Activated T-helper 17 cell treated with anti-CD3 and anti-CD28 coated beads, Interleukin-2, amount 50 U/mL, for 72 hours (primary cell): ENCODE data around the gene COL13A1. TPM values are rescaled to one million over a fixed set of nuclear protein-coding genes. Genes with fewer than 3 reads are reported as not detected.

ENCODE experiments used
- ATAC-seq: fragments of 150-1000 bp; cut with Tn5 transposase; replicated peaks from 2 replicates; pipeline ENCODE4 v1.10.0; 2021; ENCODE audit warnings: mild to moderate bottlenecking, moderate library complexity
- H3K27ac Mint-ChIP-seq: one replicate; pipeline ENCODE4 v1.8.0; 2022; ENCODE audit warnings: mixed read lengths
- H3K27me3 Mint-ChIP-seq: one replicate; pipeline ENCODE4 v1.8.0; 2022; ENCODE audit warnings: mixed read lengths
- H3K36me3 Mint-ChIP-seq: one replicate; pipeline ENCODE4 v1.8.0; 2022; ENCODE audit warnings: low read depth, mild to moderate bottlenecking, mixed read lengths
- H3K4me1 Mint-ChIP-seq: one replicate; pipeline ENCODE4 v1.8.0; 2022; ENCODE audit warnings: mixed read lengths
- H3K4me3 Mint-ChIP-seq: one replicate; pipeline ENCODE4 v1.8.0; 2022; ENCODE audit warnings: mild to moderate bottlenecking, mixed read lengths
- H3K9me3 Mint-ChIP-seq: one replicate; pipeline ENCODE4 v1.8.0; 2022; ENCODE audit warnings: mixed read lengths
- total RNA-seq, 2 donors: library from RNA; stranded (reverse); gene quantifications; one replicate each; pipeline ENCODE4 v1.2.3, GENCODE V29; 2022

The COL13A1 gene
- total RNA-seq, 2 donors from 2014 or later: not detected

DNA sequence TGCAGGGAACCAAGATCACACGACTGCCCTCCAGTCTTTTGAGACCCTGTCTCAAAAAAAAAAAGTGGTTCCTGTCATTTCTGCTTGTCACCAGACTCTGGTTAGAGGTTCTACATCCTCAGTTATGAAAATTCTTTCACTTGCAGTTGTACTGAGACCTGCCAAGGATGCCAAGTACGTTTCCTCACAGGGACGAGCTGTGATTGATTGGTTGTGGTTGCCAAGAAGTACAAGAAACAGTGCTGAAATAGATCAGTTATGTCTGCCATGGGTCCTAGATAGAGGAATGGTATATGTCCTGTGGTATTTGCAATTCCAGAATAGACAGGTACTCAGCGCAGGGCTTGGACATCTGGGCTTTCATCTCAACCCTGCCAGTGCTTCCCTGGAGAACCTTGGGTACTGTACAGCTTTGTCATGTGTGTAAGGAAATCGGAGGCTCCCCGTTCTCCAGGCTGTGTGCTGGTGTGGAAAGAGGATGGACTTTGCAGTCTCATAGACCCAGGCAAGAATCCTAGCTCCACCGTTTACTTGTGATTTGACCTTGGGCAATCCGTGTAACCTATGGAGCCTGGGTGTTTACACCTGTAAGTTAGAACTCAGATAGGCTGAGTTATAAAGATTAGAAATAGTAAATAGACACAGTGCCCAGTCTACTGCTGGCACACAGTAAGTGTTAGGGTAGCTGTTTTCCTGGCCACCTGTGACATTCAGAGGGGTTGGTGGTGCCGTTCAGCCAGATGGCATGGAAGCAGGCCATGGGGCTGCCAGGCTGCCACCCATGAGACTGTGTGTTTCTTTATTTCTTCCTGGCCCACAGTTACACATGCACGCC is 53.0 kb downstream of the COL13A1 start:
- H3K9me3 Mint-ChIP-seq: no peaks in the 10 kb centered on the region
- no peak overlapping the region for H3K27ac Mint-ChIP-seq
- no peak overlapping the region for H3K4me3 Mint-ChIP-seq
- no peaks in the 10 kb centered on the region for H3K4me1 Mint-ChIP-seq
- no peak for ATAC-seq
- H3K36me3 Mint-ChIP-seq: no peaks in the 10 kb centered on the region
- peaks cover 11% of the 10 kb centered on the region for H3K27me3 Mint-ChIP-seq

DNA sequence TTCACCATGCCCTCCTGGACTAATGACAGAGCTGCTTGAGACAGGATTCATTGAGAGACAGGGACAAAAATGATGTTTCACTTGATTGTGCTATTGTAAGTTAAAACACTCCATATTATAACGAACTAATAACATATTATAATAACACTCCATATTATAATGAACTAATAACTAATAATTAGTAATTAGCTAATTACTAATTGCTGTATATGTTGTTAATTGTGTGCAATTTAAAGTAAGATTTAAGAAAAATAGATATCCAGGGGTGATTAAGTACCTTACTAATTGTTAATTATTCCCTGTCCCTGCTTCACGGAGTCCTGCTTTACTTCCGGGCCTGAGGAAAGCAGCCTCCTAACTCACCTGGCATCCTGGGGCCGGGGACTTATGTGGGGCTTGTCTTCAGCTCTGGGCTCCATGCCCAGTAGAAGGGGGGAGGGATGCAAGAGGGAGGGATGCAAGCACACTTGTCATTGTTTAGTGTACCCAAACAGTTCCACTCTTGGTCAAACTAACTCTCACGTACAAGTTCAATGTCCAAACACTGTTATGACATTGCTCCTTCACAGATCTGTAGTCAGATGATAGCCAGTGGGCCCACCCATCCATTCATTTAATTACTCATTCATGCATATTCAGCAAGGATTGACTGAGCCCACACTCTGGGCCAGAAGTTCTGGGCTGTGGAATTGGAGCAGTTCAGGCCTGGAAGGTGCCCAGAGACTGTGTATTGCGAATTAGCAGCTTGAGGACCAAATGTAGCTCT is 53.8 kb downstream of the COL13A1 start:
- H3K4me3 Mint-ChIP-seq: no peak overlapping the region
- ATAC-seq: no peak
- no peaks in the 10 kb centered on the region for H3K36me3 Mint-ChIP-seq
- peaks cover 11% of the 10 kb centered on the region for H3K27me3 Mint-ChIP-seq
- H3K27ac Mint-ChIP-seq: no peak overlapping the region
- H3K9me3 Mint-ChIP-seq: no peaks in the 10 kb centered on the region
- no peaks in the 10 kb centered on the region for H3K4me1 Mint-ChIP-seq

DNA sequence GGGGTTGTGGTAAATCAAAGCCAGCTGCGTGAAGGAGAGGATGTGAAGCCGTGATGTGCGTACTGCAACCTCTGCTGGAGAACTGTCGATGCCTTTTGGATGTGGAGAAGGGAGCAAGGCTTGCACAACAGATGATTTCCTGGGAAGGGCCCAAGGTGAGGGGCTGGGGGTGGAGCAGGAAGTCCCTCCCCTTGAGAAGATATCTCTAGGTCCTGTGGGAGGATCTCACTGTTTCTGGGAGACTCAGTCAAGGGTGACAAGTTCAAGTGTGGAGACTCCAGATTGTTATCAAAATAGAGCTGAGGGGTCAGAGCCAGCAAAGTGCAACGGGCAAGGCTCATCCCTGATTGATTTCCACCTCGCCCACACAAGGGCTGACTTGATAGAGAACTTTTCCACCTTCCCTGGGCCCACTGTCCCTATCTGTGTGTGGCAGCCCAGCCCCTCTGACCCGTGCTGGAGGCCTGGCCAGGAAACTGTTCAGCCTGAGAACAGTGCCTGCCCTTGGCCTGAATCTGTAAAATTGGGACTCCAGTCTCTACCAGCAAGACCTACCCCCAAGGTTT is 55.0 kb downstream of the COL13A1 start:
- no peak for ATAC-seq
- peaks cover 11% of the 10 kb centered on the region for H3K27me3 Mint-ChIP-seq
- H3K4me1 Mint-ChIP-seq: no peaks in the 10 kb centered on the region
- H3K4me3 Mint-ChIP-seq: no peak overlapping the region
- no peak overlapping the region for H3K27ac Mint-ChIP-seq
- H3K36me3 Mint-ChIP-seq: no peaks in the 10 kb centered on the region
- H3K9me3 Mint-ChIP-seq: no peaks in the 10 kb centered on the region

DNA sequence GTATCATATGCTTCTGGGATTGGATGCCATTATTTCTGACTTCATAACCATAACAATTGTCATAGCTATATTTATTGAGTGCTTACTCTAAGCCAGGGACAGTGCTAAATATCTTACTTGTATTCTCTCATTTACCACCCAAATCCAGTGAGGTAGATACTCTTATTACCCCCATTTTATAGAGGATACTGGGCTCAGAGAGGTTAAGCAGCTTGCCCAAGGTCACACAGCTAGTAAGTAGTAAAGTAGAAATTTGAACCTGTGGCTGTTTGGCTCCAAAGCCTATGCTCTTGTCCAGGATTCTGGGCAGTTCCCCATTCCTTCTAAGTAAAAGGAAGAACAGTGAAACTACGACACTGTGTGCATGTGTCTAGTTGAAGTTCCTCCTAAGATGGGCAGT is 56.5 kb downstream of the COL13A1 start:
- H3K27me3 Mint-ChIP-seq: peaks cover 10% of the 10 kb centered on the region
- H3K4me1 Mint-ChIP-seq: no peaks in the 10 kb centered on the region
- ATAC-seq: no peak
- no peak overlapping the region for H3K27ac Mint-ChIP-seq
- no peak overlapping the region for H3K4me3 Mint-ChIP-seq
- H3K36me3 Mint-ChIP-seq: no peaks in the 10 kb centered on the region
- no peaks in the 10 kb centered on the region for H3K9me3 Mint-ChIP-seq

DNA sequence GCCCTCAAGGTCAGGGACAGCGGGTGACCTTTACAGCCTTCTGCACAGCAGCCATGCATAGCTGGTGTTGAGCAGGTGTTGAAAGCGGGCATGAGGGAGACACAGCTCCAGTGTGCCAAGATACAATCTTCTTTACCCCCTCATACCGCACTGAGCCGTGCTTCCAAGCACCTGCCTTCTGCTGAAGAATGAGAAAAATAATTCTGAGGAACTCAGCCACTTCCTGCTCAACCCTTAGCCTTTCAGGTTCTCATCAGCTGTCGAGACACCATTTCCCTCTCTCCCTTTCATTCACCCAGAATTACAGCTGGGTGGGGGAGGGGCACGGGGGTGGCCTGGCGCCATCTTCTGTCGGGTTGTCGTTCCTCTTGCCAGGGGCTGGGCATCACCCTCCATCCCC is 58.6 kb downstream of the COL13A1 start:
- H3K4me1 Mint-ChIP-seq: no peaks in the 10 kb centered on the region
- peaks cover 8% of the 10 kb centered on the region for H3K27me3 Mint-ChIP-seq
- H3K27ac Mint-ChIP-seq: no peak overlapping the region
- no peak for ATAC-seq
- H3K9me3 Mint-ChIP-seq: no peaks in the 10 kb centered on the region
- H3K4me3 Mint-ChIP-seq: no peak overlapping the region
- H3K36me3 Mint-ChIP-seq: no peaks in the 10 kb centered on the region

DNA sequence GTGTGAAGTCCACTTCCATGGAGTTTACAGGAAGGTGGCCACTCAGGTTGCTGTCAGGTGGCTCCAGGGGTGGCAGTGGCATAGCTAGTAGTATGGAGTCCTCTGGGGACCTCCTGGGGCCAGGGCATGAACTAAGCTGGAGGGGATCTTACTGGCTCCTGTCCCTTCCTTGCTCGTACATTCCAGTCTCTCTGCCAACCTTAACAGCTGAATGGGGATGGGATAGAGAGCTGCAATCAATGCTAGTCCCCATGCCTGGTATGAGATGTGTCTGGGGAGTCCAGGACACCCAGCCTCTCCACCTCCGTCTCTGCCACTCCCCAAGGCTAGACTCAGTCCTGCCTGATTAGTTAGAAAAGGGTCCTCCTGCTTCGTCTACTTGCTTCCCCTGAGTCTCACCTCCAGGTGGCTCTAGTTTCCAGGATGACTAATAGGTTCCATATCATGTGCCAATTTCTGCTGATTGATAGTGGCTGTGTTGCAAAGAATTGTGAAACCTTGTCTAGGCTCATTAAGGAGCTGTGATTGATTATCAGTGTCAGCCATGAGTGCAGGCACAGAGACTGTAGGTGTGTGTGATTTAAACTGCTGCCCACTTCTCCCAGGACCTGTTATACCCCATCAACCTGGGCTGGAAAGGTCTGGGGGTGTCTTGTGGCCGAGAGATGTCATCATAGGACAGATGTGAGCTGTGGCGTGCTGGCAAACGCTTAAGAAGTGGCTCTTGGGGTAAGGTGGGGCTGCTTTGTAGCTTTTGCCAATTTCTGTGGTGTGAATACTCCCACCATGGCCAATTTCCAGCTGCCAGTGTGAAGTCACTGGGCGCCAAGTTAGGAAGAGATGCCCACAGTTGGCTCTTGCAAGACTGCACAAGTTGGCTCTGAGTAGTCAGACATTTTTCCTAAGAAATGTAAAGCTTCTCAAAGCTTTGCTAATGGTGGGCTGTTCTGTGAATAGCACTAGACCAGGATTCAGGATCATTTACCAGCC is 59.8 kb downstream of the COL13A1 start:
- Mint-ChIP-seq H3K36me3 (no peaks in the 10 kb centered on the region), H3K4me3 (no peak overlapping the region), H3K27me3 (peaks cover 5% of the 10 kb centered on the region), H3K9me3 (no peaks in the 10 kb centered on the region), H3K4me1 (no peaks in the 10 kb centered on the region), H3K27ac (no peak overlapping the region)
- no peak for ATAC-seq

DNA sequence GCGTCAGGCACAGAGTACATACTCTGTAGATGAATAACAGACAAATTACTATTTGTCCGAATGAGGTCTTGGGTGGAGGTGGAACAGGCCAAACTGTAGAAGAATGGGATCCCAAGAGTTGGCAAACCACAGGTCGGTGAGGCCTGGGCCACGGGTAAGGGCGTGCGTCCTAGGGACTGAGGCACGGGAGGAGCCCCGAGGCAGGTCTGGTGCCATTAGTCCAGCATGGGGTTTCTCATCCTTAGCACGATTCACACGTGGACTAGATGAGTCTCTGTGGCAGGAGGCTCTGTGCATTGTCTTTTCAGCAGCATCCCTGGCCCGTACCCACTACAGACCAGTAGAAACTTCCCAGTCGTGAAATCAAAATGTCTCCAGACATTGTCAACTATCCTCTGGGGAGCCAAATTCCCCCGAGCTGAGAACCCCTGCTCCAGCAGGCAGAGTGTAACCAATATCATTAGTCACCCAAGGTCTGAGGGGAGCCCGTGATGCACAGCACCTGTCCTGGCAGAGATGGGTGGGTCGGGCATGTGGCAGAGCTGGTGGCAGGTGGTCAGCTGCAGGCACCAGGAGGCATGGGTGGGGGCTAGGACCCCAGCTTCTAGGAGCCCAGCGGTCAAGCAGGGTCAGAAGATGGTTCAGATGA is 61.3 kb downstream of the COL13A1 start:
- Mint-ChIP-seq H3K27me3 (peaks cover 5% of the 10 kb centered on the region), H3K36me3 (no peaks in the 10 kb centered on the region), H3K9me3 (no peaks in the 10 kb centered on the region), H3K27ac (no peak overlapping the region), H3K4me1 (no peaks in the 10 kb centered on the region), H3K4me3 (no peak overlapping the region)
- ATAC-seq: no peak

DNA sequence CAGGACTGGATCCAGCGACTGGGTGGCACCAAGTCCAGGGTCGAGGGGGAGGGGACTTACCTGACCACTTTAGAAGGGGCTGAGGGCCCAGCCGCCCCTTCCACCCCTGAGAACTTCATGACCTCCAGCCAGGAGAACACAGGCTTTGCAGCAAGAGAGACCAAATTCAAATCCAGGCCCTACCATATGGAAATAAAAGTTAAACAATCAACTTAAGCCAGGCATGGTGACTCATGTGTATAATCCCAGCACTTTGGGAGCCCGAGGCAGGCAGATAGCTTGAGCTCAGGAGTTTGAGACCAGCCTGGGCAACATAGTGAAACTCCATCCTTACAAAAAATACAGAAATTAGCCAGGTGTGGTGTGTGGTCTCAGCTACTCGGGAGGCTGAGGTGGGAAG is 61.9 kb downstream of the COL13A1 start:
- no peak overlapping the region for H3K4me3 Mint-ChIP-seq
- no peaks in the 10 kb centered on the region for H3K4me1 Mint-ChIP-seq
- no peaks in the 10 kb centered on the region for H3K36me3 Mint-ChIP-seq
- H3K27ac Mint-ChIP-seq: no peak overlapping the region
- peaks cover 5% of the 10 kb centered on the region for H3K27me3 Mint-ChIP-seq
- ATAC-seq: no peak
- H3K9me3 Mint-ChIP-seq: no peaks in the 10 kb centered on the region

DNA sequence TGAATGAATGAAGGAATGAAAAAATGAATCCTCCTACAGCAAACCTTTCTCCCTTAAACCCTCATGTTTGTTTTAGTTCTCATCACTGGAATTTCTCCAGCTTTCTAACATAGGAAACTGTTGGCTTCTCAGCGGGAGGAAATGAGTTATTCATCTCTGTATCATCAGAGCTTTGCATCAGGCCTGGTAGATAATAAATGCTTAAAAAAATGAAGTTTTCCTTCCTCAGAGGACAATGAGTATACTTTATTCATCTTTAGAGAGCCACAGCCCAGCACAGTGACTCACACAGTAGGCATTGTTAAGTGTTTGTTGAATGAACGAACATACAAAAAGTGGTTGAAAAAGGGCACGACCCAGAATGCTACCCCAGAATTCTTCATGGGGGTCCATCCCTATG is 62.6 kb downstream of the COL13A1 start:
- Mint-ChIP-seq H3K27me3 (peaks cover 5% of the 10 kb centered on the region), H3K4me1 (no peaks in the 10 kb centered on the region)

DNA sequence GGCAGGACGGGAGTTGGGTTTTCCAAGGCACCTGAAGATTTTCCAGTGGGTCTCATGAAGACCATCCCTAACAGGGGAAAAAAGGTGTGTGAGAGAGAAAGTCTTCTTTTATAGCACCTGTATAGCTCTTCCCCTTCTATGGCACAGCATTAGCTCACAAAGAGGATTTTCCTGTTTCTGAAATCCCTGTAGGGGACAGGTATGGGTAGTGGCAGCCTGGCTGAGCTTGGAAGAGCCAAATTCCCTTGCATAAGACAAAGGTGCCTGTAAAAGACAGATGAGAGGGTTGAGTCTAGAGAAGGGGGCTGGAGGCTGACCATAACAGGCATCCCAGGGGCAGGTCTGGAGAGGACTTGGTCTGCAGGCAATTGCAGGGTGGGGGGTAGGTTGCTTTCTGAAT is 63.7 kb downstream of the COL13A1 start:
- Mint-ChIP-seq H3K27ac (no peak overlapping the region), H3K4me3 (no peak overlapping the region), H3K27me3 (peaks cover 5% of the 10 kb centered on the region), H3K4me1 (no peaks in the 10 kb centered on the region), H3K36me3 (no peaks in the 10 kb centered on the region), H3K9me3 (no peaks in the 10 kb centered on the region)
- no peak for ATAC-seq

More for the DNA sequence above, 62.6 kb downstream of the COL13A1 start:
- H3K27ac Mint-ChIP-seq: no peak overlapping the region
- no peak overlapping the region for H3K4me3 Mint-ChIP-seq
- no peaks in the 10 kb centered on the region for H3K36me3 Mint-ChIP-seq
- no peak for ATAC-seq
- no peaks in the 10 kb centered on the region for H3K9me3 Mint-ChIP-seq

DNA sequence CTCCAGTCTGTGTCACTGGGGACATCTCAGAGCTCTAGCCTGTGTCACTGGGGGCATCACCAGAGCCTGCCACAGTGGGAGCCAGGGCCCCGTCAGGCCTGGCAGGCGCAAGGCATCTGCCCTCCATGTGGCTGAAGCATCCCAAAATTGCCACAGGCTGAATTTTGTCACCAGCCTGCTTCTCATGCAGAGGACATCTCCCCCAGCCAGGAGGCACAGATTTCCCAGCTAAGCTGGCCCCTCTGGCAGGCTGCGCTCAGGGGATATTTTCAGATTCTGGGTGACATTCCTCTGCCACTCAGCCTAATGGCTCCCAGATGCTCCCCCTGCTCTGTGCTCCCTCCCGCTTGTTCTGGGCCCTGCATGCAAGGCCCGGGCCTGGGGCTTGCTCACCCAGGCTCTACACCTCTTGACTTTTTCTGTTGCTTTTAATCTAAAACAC is 64.6 kb downstream of the COL13A1 start:
- no peak for ATAC-seq
- Mint-ChIP-seq H3K36me3 (no peaks in the 10 kb centered on the region), H3K27ac (no peak overlapping the region), H3K9me3 (no peaks in the 10 kb centered on the region), H3K27me3 (peaks cover 5% of the 10 kb centered on the region), H3K4me1 (no peaks in the 10 kb centered on the region), H3K4me3 (no peak overlapping the region)

DNA sequence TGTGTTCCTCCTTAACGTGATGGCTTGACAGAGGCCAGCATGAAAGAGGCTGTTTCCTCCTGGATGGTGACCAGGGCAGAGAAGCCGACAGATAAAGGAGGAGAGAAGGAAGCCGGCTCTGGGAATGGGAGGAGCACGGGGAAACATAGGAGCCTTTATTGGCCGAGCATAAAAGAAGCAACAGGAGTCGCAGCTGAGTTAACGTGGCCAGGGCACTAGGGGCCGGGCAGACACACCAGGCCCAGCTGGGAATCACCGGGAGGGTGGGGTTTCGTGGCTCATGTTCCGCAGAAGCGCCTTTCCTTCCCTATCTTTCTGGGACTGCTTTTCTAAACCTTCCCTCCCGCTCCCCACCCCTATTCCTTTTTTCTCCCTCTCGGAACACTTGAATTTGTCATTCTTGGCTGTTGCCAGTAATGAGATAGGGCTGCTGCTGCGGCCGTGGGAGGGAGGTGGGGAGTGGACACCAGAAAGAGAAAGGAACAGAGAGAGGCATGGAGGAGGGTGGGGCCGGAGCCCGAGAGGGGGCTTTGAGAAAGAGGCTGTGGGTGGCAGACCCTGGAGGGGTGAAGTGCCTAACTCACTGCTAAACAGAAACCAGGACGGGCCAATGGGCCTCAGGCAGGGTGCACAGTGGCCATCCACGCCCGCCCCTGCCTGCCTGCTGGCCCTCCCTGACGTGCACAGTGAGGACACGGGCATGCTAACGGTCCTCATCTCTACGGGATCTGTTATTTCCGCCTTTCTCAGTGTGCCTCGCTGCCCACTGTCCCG is 65.2 kb downstream of the COL13A1 start:
- Mint-ChIP-seq H3K4me1 (no peaks in the 10 kb centered on the region), H3K27ac (no peak overlapping the region), H3K27me3 (peaks cover 5% of the 10 kb centered on the region), H3K4me3 (no peak overlapping the region), H3K36me3 (no peaks in the 10 kb centered on the region), H3K9me3 (no peaks in the 10 kb centered on the region)
- no peak for ATAC-seq
